Endothelial cell of umbilical vein (primary cell): Measurements from ENCODE around the gene CCL13. TPM values are rescaled to one million over a fixed set of nuclear protein-coding genes. Genes with fewer than 3 reads are reported as not detected.
A peak's percentile ranks its signal among the peaks of the same experiment; 100 is the strongest.

Source experiments
- BruUV-seq: library from RNA; stranded (reverse); fragments of 400-500 nt; replicated peaks from 2 replicates; lab custom pipeline; 2021; lab: Mats Ljungman, UMichigan
- CTCF ChIA-PET: fragments of 300-600, 350-600 bp; sonication (Branson Sonifier 250); formaldehyde crosslinking; loops from one replicate; lab custom pipeline; 2021; ENCODE audit warnings: antibody characterized with exemption, inconsistent platforms; lab: Charles Lee
- POLR2A ChIA-PET: fragments of 300-600, 350-600 bp; sonication (Branson Sonifier 250); formaldehyde crosslinking; loops from one replicate; lab custom pipeline; 2021; ENCODE audit warnings: antibody characterized with exemption, inconsistent platforms; lab: Charles Lee
- DNase-seq: peaks from one replicate; pipeline ENCODE4 v3.0.0-alpha.2; 2011; ENCODE audit warnings: low read depth, low spot score
- FAIRE-seq: peaks from 2 replicates; lab custom pipeline; 2011; peaks lifted over from hg19 to GRCh38; lab: Jason Lieb, UNC
- H2AFZ ChIP-seq: 2 replicates; pipeline ENCODE4 v1.6.0; 2012; ENCODE audit warnings: low read depth, low read length, control low read depth, inconsistent platforms
- H3K27ac ChIP-seq: 2 replicates; pipeline ENCODE4 v1.5.1; 2011; ENCODE audit warnings: low read depth, mild to moderate bottlenecking, control low read depth, low read length, moderate library complexity; ENCODE audit not compliant: insufficient read depth
- H3K27me3 ChIP-seq, 2 experiments: 2 replicates each; pipeline versions ENCODE4 v1.6.0 to v1.6.1; 2011; ENCODE audit warnings: low read length in 2 of 2, mixed read lengths in 1 of 2; ENCODE audit not compliant: control insufficient read depth in 2 of 2, insufficient read depth in 2 of 2
- H3K36me3 ChIP-seq, 2 experiments: 2 replicates in 1 of 2; 3 replicates in 1 of 2; pipeline ENCODE4 v1.5.1; 2011; ENCODE audit warnings: low read length in 2 of 2, mild to moderate bottlenecking in 1 of 2, moderate library complexity in 1 of 2; ENCODE audit not compliant: control insufficient read depth in 2 of 2, insufficient read depth in 2 of 2; ENCODE audit errors: extremely low read depth in 1 of 2
- H3K4me1 ChIP-seq: 3 replicates; pipeline ENCODE4 v1.5.1; 2011; ENCODE audit warnings: mild to moderate bottlenecking, low read length; ENCODE audit not compliant: control insufficient read depth, insufficient read depth; ENCODE audit errors: extremely low read depth
- H3K4me2 ChIP-seq: 2 replicates; pipeline ENCODE4 v1.6.1; 2011; ENCODE audit warnings: low read length, control low read depth, mixed read lengths; ENCODE audit not compliant: insufficient read depth
- H3K4me3 ChIP-seq, 3 experiments: fragments of 200-600 bp in 1 of 3; sonication (generic), shearing (Covaris generic) in 1 of 3; replicated peaks in 1 of 3; 2 replicates each; pipeline ENCODE4 v1.5.1; 2011 to 2016; ENCODE audit warnings: control low read depth in 3 of 3, low read length in 3 of 3, mild to moderate bottlenecking in 2 of 3, inconsistent platforms in 1 of 3, low read depth in 1 of 3, moderate library complexity in 1 of 3; ENCODE audit not compliant: insufficient read depth in 1 of 3
- H3K79me2 ChIP-seq: 2 replicates; pipeline ENCODE4 v1.6.0; 2012; ENCODE audit warnings: low read length, inconsistent platforms; ENCODE audit not compliant: control insufficient read depth, insufficient read depth
- H3K9ac ChIP-seq: replicated peaks from 2 replicates; pipeline ENCODE3; 2011; ENCODE audit warnings: low read length, control low read depth; ENCODE audit not compliant: insufficient read depth; ENCODE audit errors: extremely low read depth
- H3K9me1 ChIP-seq: replicated peaks from 3 replicates; pipeline ENCODE4 v1.6.0; 2011; ENCODE audit warnings: mild to moderate bottlenecking, low read length; ENCODE audit not compliant: control insufficient read depth, insufficient read depth; ENCODE audit errors: extremely low read depth
- H3K9me3 ChIP-seq: replicated peaks from 2 replicates; pipeline ENCODE4 v1.5.1; 2012; ENCODE audit warnings: low read length, inconsistent platforms; ENCODE audit not compliant: control insufficient read depth, insufficient read depth
- H4K20me1 ChIP-seq: replicated peaks from 2 replicates; pipeline ENCODE3; 2011; ENCODE audit warnings: mild to moderate bottlenecking, low read length; ENCODE audit not compliant: control insufficient read depth, insufficient read depth; ENCODE audit errors: extremely low read depth
- EZH2 ChIP-seq: IDR thresholded peaks from 2 replicates; pipeline ENCODE4 v1.6.1; 2012; ENCODE audit warnings: borderline replicate concordance, low read depth, mild to moderate bottlenecking, moderate library complexity, low read length, inconsistent platforms; ENCODE audit not compliant: severe bottlenecking
- FOS ChIP-seq: IDR thresholded peaks from 2 replicates; pipeline ENCODE4 v1.6.1; 2011; ENCODE audit warnings: mild to moderate bottlenecking, low read length, moderate library complexity, borderline replicate concordance; ENCODE audit not compliant: insufficient read depth
- GATA2 ChIP-seq: IDR thresholded peaks from 2 replicates; pipeline ENCODE4 v1.7.0; 2011; ENCODE audit warnings: low read depth, mild to moderate bottlenecking, moderate library complexity, mixed read lengths, low read length; ENCODE audit not compliant: insufficient read length, insufficient read depth
- JUN ChIP-seq: IDR thresholded peaks from 2 replicates; pipeline ENCODE4 v1.6.1; 2011; ENCODE audit warnings: borderline replicate concordance, low read depth; ENCODE audit not compliant: insufficient read length, insufficient read depth
- MYC ChIP-seq: IDR thresholded peaks from one replicate; pipeline ENCODE4 v1.6.1; 2011; ENCODE audit warnings: mild to moderate bottlenecking, low read depth, low read length
- POLR2A ChIP-seq: IDR thresholded peaks from 2 replicates; pipeline ENCODE4 v1.6.1; 2012; ENCODE audit warnings: low read depth, mild to moderate bottlenecking, control low read depth, low read length
- POLR2AphosphoS5 ChIP-seq: IDR thresholded peaks from 2 replicates; pipeline ENCODE4 v1.6.1; 2012; ENCODE audit warnings: low read depth, mild to moderate bottlenecking, control low read depth, low read length, moderate library complexity; ENCODE audit not compliant: insufficient read depth
- dilution Hi-C: fragments of 300-500 bp; cut with MboI; formaldehyde crosslinking; loops from one replicate; pipeline ENCODE4 v1.15.0; 2019; ENCODE audit warnings: low sequenced_read_pairs; ENCODE audit not compliant: extremely low pct_ligation_motif_present
- intact Hi-C: fragments of 100-400 bp; cut with micrococcal nuclease; formaldehyde crosslinking; loops from one replicate; pipeline ENCODE4 v1.10.0; 2022
- polyA plus RNA-seq, 4 experiments: library from polyadenylated mRNA; depleted of rRNA in 3 of 4; stranded (reverse) in 3 of 4; unstranded in 1 of 4; fragments of >200 nt; gene quantifications; 2 replicates each; pipeline versions ENCODE4 v1.2.1 to v1.2.3, GENCODE V29; 2011 to 2012; ENCODE audit warnings: missing spikeins in 1 of 4
- total RNA-seq: library from RNA; stranded (reverse); gene quantifications from 2 replicates; pipeline ENCODE4 v1.2.3, GENCODE V29; 2021
- TF ChIP-seq, protein P1 (sequence below), 2 donors: IDR thresholded peaks; 1 replicate in 1 of 2; 2 replicates in 1 of 2; pipeline ENCODE4 v1.5.1; 2011; ENCODE audit warnings: low read length in 2 of 2, mild to moderate bottlenecking in 2 of 2, moderate library complexity in 2 of 2, control low read depth in 1 of 2, inconsistent platforms in 1 of 2, low read depth in 1 of 2; ENCODE audit not compliant: insufficient read depth in 1 of 2; ENCODE audit errors: extremely low read depth in 1 of 2
- TF ChIP-seq, protein P2 (sequence below): IDR thresholded peaks from 2 replicates; pipeline ENCODE4 v1.6.1; 2011; ENCODE audit not compliant: insufficient read depth, insufficient read length

CCL13 gene
- total and polyA plus RNA-seq, 2 donors (not counting 3 experiments of a cell fraction or from before 2014, with no cell fraction given) = not detected

DNA sequence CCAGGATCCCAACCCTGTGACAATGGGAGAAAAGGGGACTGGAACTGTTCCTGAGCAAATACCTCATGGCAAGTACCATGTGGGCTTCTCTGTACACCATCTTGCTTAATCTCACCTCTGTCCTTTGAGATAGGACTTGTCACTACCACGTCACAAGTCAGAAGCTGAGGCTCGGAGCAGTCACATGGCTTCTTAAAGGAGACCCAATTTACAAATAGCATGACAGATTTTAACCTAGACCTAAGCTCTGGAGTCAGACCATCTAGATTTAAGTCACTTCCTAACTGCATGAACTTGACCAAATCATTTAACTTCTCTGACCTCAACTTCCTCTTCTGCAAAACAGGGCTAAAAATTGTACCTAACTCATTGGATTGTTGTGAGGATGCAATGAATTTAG, 42.7 kb downstream of the CCL13 start:
- no peak overlapping the region for H3K4me3 ChIP-seq
- H3K36me3 ChIP-seq = no peaks in the 10 kb centered on the region
- H3K27ac ChIP-seq = no peak overlapping the region
- no TSS peak for BruUV-seq
- no peaks in the 10 kb centered on the region for H3K4me1 ChIP-seq
- no peak for DNase-seq
- H3K27me3 ChIP-seq = peaks cover 5 to 13% of the 10 kb centered on the region in 2 experiments
- intact Hi-C loops = no loop called here
- no peak overlapping the region for H2AFZ ChIP-seq
- dilution Hi-C loops = no loop called here
- no peak overlapping the region for H3K4me2 ChIP-seq
- H3K79me2 ChIP-seq = no peaks in the 10 kb centered on the region
- CTCF ChIA-PET = interaction anchor here (1.7 to 3.7 kb wide), 4 partner anchors 10 to 38 kb away, joined by 4 to 17 read pairs (median 12); no protein-coding TSS in a partner anchor
- H3K9me1 ChIP-seq = no peaks in the 10 kb centered on the region
- H3K9me3 ChIP-seq = no peaks in the 10 kb centered on the region
- peak; percentile 66 for FAIRE-seq
- no peaks in the 10 kb centered on the region for H4K20me1 ChIP-seq
- no peak overlapping the region for H3K9ac ChIP-seq
- POLR2A ChIA-PET = no interaction called here
- TF ChIP-seq EZH2 (no peak), FOS (no peak), GATA2 (no peak), POLR2AphosphoS5 (no peak), JUN (no peak), POLR2A (no peak), MYC (no peak)
- TF ChIP-seq, protein P1, sequence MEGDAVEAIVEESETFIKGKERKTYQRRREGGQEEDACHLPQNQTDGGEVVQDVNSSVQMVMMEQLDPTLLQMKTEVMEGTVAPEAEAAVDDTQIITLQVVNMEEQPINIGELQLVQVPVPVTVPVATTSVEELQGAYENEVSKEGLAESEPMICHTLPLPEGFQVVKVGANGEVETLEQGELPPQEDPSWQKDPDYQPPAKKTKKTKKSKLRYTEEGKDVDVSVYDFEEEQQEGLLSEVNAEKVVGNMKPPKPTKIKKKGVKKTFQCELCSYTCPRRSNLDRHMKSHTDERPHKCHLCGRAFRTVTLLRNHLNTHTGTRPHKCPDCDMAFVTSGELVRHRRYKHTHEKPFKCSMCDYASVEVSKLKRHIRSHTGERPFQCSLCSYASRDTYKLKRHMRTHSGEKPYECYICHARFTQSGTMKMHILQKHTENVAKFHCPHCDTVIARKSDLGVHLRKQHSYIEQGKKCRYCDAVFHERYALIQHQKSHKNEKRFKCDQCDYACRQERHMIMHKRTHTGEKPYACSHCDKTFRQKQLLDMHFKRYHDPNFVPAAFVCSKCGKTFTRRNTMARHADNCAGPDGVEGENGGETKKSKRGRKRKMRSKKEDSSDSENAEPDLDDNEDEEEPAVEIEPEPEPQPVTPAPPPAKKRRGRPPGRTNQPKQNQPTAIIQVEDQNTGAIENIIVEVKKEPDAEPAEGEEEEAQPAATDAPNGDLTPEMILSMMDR (IDR thresholded peaks at IDR 0.05; ENCODE audit: extremely low read depth in 1 of 2, insufficient read depth in 1 of 2, low read depth in 1 of 2, low read length in 2 of 2) = no peak
- TF ChIP-seq, protein P2, sequence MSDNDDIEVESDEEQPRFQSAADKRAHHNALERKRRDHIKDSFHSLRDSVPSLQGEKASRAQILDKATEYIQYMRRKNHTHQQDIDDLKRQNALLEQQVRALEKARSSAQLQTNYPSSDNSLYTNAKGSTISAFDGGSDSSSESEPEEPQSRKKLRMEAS = no peak
